ENCODE data around the gene ETFRF1.

ETFRF1 gene

DNA sequence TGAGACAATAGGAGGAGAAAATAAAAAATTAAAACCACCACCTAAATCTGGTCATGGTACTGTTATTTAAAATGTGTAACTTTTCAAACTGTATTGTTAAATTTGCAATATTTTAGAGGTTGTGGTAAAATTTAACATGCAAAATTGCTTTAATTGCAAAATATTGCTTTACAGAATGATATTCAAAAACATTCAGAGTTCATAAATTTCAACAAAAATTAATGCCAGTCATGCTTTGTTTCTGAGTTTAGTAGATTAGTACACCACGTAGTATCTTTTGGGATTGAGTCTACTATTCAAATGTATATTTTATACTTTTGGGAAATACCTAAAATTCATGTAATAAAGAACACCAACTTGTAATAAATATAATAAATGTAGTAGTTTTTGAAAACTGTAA, 18.3 kb downstream of the ETFRF1 start:
- DNase-seq (ENCODE audit: low read depth in 2 of 2): no peak

DNA sequence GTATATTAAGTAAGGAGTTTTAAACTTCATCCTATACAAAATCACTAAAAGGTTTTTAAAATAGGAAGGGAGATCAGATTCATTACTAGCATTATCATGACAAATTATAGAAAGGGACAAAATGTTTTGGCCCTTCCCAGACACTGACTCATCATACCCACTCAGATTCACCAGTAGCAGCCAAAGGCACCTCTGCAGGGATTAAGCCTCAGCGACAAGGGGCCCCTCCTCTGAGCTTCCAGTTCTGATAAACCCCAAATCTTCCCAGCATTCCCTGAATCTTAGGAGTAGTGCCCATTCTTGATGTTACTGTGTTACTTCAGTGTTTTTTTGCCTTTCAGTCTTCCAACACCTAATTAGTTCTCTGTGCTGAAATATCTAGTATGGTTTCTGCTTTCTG, 41.2 kb downstream of the ETFRF1 start:
- no peak for DNase-seq (ENCODE audit: low read depth in 2 of 2)

DNA sequence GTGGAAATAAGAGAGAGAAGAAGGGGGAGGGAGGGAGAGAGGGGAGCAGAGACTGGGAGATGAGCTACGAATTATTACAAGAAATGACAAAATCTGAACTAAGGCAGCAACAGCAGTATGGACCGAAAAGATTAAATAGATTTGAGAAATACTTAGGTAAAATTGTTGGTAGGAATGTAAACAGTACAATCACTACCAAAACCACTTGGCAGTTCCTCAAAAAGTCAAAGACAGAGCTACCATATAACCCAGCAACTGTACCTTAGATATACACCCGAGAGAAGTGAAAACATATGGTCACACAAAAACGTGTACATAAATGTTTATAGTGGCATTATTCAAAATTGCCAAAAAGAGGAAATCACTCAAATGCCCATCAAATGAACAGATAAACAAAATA, 41.6 kb downstream of the ETFRF1 start:
- no peak for DNase-seq (ENCODE audit: low read depth in 2 of 2)

DNA sequence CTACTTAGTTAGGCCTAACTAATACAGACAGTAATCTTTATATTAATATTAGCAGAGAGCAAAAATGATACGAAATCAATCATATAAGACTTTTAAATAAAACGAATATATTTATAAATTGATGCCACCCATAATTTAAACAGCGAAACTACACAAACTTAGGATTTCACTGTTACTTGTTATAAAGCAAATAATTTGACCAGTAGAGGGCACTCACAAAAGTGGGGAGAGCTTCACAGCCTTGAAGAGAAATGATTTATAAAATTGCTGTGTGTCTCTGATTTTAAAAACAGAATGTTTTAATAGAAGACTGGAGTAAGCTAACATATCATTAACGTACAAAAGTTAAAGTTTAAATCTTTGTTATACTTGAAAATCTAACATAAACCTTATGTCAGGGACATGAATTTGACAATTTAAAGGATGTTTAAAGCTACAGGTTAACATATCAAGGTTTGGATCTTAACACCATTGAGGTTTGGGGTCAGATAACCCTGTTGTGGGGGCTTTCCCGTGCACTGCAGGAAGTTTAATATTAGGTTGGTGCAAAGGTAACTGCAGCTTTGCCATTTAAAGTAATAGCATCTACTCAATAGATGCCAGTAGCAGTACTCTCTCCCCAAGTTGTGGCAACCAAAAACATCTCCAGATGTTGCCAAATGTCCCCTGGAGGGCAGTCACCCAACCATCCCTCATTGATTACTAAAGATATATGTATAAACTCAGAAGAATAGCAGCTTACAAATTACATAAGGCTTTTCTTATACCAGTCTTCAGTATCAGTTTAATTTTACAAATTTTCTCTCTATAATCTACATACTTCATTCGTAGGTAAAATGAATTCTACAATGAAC, 46.4 kb downstream of the ETFRF1 start:
- DNase-seq (ENCODE audit: low read depth in 2 of 2): no peak

DNA sequence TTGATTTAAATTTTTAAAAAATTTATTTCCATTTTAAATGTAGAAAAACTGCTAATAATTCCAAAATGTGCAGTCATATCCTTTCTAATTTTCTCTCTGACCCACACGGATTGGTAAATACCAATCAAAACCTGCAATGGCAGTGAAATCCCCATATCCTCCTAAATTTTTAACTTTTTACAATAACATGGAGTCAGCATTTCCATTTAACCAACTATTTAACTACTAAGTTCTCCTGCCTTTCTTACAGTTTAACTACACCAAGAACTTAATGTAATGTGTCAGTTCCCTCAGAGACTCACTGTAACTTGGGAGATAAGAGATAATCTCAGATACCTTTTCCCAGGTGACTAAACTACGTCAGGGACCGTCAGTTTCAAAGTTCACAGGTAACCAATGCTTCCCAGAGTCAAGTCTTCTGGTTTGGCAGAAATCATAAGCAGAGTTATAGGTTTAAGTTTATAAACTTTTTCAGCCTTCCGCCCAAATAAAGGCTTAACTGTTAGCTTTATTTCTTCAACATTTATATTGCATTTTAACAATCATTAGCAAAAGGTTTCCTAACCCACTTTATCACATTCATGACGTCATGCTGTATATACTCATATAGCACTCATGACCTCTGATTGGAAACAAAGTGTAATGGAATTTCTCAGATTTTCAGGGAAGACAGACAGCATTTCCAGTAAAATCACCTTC, 48.1 kb downstream of the ETFRF1 start:
- DNase-seq (ENCODE audit: low read depth in 2 of 2): no peak

DNA sequence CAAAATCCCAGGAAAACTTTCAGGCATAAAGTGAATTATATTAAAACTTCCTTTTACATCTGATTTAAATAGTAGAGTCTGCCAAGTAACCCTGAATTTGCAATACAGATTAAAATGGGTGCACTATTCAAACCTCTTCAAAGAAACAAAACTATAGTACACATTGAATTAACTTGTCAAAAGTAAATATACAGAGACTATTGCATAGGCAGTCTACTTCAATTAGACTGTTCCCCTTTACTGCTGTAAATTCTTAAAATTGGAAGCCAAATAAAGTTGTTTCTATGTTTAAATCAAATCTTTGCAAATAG, 48.6 kb downstream of the ETFRF1 start:
- no peak for DNase-seq (ENCODE audit: low read depth in 2 of 2)

DNA sequence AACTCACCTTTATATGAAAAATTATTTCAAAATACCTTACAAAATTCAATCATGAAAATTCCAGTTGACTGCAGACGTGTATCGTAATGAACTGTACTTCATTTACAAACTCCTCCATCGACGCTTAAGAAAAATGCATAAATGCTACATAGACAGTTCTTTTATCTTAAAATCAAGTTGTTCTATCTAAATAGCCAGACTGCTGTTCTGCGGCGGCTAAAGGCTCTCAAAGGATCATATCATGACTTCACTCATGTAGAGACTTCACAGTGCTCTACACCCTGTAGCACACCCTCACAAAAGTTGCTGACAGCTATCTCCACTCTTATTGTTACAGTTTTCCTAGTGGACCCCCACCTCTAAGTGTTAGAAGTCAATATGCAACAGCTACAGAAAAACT, 50.5 kb downstream of the ETFRF1 start:
- DNase-seq (ENCODE audit: low read depth in 2 of 2): no peak

DNA sequence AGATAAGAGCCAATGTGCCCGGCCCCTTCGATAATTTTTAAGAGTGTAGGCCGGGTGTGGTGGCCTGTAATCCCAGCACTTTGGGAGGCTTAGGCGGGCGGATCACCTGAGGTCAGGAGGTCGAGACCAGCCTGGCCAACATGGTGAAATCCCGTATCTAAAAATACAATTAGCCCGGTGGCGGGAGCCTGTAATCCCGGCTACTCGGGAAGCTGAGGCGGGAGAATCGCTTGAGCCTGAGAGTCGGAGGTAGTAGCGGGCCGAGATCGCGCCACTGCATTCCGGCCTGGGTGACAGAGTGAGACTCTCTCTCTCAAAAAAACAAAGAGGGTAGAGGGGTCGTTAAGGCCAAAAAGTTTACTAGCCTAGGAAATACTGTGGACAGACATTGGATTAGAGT, 53.1 kb downstream of the ETFRF1 start:
- DNase-seq (ENCODE audit: low read depth in 2 of 2): no peak

DNA sequence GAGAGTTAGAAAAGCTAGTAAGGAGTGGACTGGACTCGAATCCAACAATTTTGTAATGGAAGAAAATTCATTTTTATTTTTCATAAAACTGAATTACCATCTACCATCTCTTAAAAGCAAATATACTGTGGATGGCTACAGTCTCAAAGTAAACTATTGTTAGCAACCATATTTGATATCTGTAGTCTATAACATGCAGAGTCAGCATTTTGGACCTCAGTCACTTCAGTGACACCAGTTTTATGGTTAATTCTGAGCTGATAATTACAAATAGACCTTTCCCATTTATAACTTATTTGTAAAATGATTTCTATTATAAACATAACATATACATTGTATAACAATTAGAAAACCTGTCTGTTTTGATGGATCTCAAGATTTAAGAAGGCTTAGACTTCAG, 53.7 kb downstream of the ETFRF1 start:
- no peak for DNase-seq (ENCODE audit: low read depth in 2 of 2)

DNA sequence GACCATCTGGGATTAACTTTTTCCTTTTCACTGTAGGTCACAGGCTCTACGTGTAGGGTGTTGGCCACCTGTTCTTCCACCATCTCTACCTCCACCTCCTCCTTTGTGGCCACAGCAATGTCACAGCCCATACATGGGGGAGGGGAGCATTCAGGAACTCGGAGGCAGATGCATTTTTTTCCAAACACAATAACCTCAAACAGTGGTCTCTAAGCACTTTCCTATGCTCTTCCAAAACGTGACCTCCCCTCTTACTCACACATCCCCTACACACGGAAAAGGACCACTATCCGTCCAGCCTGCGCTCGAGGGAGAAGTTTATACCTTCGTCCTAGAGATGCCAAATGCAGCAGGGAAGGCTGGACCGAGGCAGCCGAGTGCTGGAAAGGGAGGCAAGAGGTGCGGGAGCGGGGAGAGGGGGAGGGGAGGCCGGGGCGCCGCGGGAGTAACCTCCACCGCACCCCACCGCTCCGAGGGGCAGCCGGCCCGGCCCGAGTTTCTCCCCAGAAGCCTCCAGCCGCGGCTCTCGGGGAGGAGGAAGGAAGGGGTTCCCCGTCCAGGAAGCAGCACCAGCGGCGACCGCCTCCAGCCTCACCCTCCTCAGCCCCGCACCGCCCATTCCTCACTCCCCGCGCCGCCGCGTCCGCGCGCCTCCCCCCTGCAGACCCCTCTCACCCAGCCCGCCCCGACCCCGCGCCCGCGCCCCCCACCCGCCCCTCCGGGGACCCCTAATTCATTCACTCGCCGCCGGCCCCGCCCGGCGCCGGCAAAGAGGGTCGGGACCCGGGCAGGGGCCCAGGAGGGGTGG, 55.1 kb downstream of the ETFRF1 start:
- peak; percentile 13 to 21 for DNase-seq (ENCODE audit: low read depth in 2 of 2)

DNA sequence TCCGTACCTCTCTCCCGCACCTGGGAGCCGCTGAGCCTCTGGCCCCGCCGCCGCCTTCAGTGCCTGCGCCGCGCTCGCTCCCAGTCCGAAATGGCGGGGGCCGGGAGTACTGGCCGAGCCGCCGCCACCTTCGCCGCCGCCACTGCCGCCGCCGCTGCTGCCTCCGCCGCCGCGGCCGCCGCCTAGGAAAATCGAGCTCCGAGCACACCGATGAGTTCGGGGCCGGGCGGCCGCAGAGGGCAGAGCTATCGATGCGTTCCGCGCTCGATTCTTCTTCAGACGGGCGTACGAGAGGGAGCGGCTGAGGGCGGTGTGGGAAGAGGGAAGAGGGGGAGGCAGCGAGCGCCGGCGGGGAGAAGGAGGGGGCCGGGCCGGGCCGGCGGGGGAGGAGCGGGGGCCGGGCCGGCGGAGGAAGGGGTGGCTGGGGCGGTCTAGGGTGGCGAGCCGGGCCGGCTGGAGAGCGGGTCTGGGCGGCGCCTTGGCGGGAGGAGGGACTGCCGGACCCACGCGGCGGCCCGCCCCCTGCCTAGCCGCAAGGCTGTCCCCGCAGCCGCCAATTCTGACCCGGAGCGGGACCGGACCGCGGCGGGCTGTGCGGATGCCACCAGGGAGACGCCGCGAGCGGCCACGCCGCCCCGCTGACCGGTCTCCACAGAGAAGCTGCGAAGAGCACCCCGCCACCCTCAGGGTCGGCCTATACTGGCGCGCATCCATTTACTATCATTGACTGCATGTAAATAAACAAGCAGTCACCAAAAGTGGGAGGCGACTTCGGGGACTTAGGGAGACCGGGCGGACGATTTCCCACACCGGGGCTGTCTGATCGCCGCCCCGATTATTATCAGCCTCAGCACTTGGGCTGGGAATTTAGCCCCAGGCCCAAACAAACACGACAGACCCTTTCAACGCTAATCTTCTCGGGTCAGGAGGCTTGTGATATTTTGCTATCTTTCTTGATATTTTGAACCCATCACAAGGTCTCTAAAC, 56.0 kb downstream of the ETFRF1 start, which contains the start of gene KRAS:
TSS of gene KRAS (minus strand) at position 186 of the 987 bp plus-strand sequence.
- peak; percentile 81 to 83 for DNase-seq (ENCODE audit: low read depth in 2 of 2)

DNA sequence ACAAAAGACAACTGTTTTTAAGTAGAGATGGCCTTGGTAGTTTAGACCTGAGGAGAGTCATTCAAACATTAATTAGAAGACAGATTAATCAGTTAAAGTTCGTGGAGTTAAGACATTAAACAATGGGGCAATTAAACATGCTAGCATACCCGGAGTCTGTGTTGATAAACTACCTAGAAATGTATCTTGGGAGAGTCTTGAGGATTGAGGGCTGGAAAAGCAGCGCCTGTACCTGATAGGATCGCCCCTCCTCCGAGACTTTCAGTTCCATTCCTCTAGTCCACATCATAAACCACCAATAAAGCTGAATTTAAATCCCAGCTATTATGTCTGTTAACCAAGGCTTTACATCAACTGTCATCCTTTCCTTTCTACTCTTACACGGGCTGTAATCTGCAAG, 56.7 kb downstream of the ETFRF1 start:
- no peak for DNase-seq (ENCODE audit: low read depth in 2 of 2)

DNA sequence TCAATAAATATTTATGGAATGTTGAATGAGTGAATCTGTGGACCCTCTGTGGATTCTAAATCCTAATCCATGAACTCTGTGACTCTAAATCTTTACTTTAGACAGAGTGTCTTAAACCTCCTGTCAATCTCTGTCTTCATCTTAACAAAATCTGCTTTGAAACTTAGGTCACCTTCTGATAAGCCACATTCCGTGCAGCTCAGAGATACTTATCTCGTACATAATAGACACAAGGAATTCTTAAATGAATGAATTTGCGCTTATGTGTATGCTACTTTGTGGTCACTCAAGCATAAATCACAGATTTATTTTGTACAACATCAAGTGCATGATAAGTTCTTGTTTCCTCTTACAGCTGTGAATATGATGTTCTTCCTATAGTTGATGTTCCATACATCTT, 57.9 kb downstream of the ETFRF1 start:
- no peak for DNase-seq (ENCODE audit: low read depth in 2 of 2)

DNA sequence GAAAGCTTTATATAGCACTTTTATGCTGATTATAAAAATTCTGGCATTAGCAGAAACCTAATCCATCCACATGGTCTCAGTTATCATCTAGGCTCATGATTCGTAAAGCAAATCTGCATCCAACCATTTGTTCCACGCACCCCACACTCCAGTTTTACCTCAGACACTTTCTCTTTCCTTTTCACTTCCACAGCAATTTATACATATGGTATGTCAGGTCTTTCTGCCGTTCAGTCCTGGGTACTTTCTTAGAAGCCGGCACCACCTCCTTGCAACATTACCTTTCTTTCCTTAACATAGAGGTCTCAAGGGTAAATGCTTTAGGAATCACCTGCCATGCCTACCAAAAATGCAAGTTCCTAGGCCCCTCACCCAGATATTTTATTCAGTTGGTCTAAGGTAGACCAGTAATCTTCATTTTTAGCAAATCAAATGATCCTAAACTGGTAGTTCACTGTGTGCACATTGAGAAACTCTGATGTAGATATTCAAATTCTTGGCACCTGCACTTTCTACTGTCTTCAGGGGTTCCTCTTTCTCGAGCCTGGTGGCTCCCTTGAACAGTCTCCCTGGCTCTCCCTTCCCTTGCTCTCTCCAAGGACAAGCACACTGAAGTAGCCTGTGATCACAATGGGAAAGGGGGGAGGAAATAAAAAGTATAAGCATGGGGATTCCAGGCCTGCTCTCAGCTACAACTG, 58.5 kb downstream of the ETFRF1 start:
- DNase-seq (ENCODE audit: low read depth in 2 of 2): no peak

DNA sequence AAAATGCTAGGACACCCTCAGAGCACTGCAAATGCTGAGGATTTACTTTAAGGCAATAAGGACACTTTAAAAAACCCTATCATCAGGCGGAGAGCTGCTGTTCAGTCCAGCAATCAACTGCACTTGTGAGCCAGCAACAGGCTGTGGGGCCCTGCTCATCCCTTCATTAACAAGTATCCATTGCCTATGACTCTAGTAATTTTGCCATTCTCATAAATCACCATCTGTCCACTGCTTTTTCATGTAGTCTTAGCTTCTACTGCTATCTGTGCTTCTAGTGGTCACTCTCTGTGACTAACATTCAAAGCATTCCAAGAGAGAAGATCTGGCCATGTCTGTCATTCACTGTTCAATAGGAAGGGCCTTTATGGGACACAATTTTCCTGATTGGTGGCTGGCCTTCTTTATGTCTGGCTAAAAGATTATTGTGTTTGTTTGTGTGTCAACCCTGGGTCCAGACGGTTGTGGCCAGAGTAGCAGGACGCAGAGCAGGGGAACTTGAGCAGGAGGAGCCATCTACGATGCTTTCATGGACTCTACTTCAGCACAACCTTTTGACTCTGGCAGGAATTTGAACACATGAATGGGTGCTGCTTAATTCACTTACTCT, 59.3 kb downstream of the ETFRF1 start:
- DNase-seq (ENCODE audit: low read depth in 2 of 2): no peak
